ENCODE data around the gene LNPK. TPM values are rescaled to one million over a fixed set of nuclear protein-coding genes. Genes with fewer than 3 reads are reported as not detected.

The LNPK gene
- total and polyA plus RNA-seq, 9 of the 15 experiments (the other 6 are each of a cell fraction or from before 2014, with no cell fraction given), result 6.4 to 40.4 (median 21.3) TPM

- Histone ChIP-seq H3K9ac (ENCODE audit: insufficient read depth in 1 of 2, low read depth in 2 of 2, low read length in 2 of 2) (peak overlapping the region; percentile 82 to 99), H3K4me3 (peak overlapping the region; percentile 72), H2AFZ (ENCODE audit: low read depth, low read length) (peak overlapping the region; percentile 97), H3K9me3 (replicated peaks; ENCODE audit: control insufficient read depth, insufficient read depth, low read depth, low read length) (no peaks in the 10 kb centered on the region), H3K4me1 (replicated peaks in 1 of 2; ENCODE audit: control insufficient read depth in 2 of 2, insufficient read depth in 2 of 2, low read length in 2 of 2) (peaks cover 23 to 40% of the 10 kb centered on the region in 2 experiments; a peak in 4 of 5 replicates), H3K27me3 (ENCODE audit: control insufficient read depth in 2 of 2, insufficient read depth in 2 of 2, low read length in 2 of 2) (no peaks in the 10 kb centered on the region), H3K4me2 (ENCODE audit: insufficient read depth, low read length) (peak overlapping the region; percentile 98), H3K27ac (ENCODE audit: extremely low read depth, low read depth, low read length) (peak overlapping the region; percentile 79), H4K20me1 (replicated peaks; ENCODE audit: control insufficient read depth, insufficient read depth, low read length) (no peaks in the 10 kb centered on the region), H3K79me2 (ENCODE audit: control insufficient read depth, insufficient read depth, low read length) (peaks cover 47% of the 10 kb centered on the region), H3K36me3 (ENCODE audit: control insufficient read depth, insufficient read depth, low read length) (no peaks in the 10 kb centered on the region), H3K9me1 (ENCODE audit: control insufficient read depth, insufficient read depth, low read length) (no peaks in the 10 kb centered on the region)
- peak; percentile 50 to 81 (median 54) for DNase-seq (ENCODE audit: extremely low read depth in 1 of 4, low spot score in 3 of 4)
- no peak for FAIRE-seq
- peak; percentile 45 for ATAC-seq
- 7% methylated on average over 14 of the region's 14 CpGs for WGBS (ENCODE audit: insufficient coverage, low coverage, missing lambda C conversion rate)
- in situ Hi-C loops (cut with MboI), result no loop called here
- POLR2A ChIA-PET, result interaction anchor here (0.8 to 2.2 kb wide), 8 partner anchors 12 to 104 kb away, joined by 3 to 7 read pairs (median 4); no protein-coding TSS in a partner anchor
- BruUV-seq (replicated peaks), result TSS peak; percentile 84
- intact Hi-C loops (cut with micrococcal nuclease), result loop anchor here (5.0 kb wide), 1 partner anchor 835 kb away; the partner anchor contains the start of gene ATF2
- CTCF ChIA-PET (ENCODE audit: low intra/inter-chr PET ratio), result no interaction called here
- TF ChIP-seq CHAMP1 (IDR thresholded peaks at IDR 0.05), result no peak
- TF ChIP-seq SP2 (IDR thresholded peaks at IDR 0.05; ENCODE audit: extremely low read depth, low read depth, low read length, poor library complexity, severe bottlenecking), result no peak
- peak; percentile 91 for TF ChIP-seq PKNOX1 (IDR thresholded peaks at IDR 0.05)
- no peak for TF ChIP-seq ESRRB (CRISPR knock-in tag; IDR thresholded peaks at IDR 0.05; ENCODE audit: borderline replicate concordance)
- no peak for TF ChIP-seq GTF2F1 (IDR thresholded peaks at IDR 0.05; ENCODE audit: low read depth, low read length)
- no peak for TF ChIP-seq ZNF445 (CRISPR knock-in tag; IDR thresholded peaks at IDR 0.05; ENCODE audit: low read depth)
- TF ChIP-seq TOE1 (IDR thresholded peaks at IDR 0.05; ENCODE audit: borderline replicate concordance), result no peak
- TF ChIP-seq TOE1 (CRISPR knock-in tag; IDR thresholded peaks at IDR 0.05; ENCODE audit: borderline replicate concordance, low read depth), result no peak
- TF ChIP-seq CREB1 (IDR thresholded peaks at IDR 0.05), result peak; percentile 90
- 0 out of 2 replicates have a peak, but pooled peaks have one; percentile 36 for TF ChIP-seq CREB1 (CRISPR knock-in tag; IDR thresholded peaks at IDR 0.05)
- no peak for TF ChIP-seq ATF2 (CRISPR knock-in tag; IDR thresholded peaks at IDR 0.05)
- TF ChIP-seq ZKSCAN8 (CRISPR knock-in tag; IDR thresholded peaks at IDR 0.05), result no peak
- TF ChIP-seq MEF2A (IDR thresholded peaks at IDR 0.05; ENCODE audit: control insufficient read depth, low read depth, low read length), result no peak
- TF ChIP-seq PHF21A (IDR thresholded peaks at IDR 0.05; ENCODE audit: borderline replicate concordance, low read depth), result no peak
- TF ChIP-seq PYGO2 (tag; IDR thresholded peaks at IDR 0.05), result no peak
- peak; percentile 45; the same call in 1 of the 2 replicates for TF ChIP-seq SMARCC2 (IDR thresholded peaks at IDR 0.05; ENCODE audit: low read depth)
- TF ChIP-seq ZNF140 (CRISPR knock-in tag; IDR thresholded peaks at IDR 0.05), result no peak
- no peak for TF ChIP-seq POU5F1 (IDR thresholded peaks at IDR 0.05; ENCODE audit: borderline replicate concordance, low read depth, low read length, partially characterized antibody)
These were observed 682 bp upstream of the LNPK start for GRCh38 chr2:176002688-176003210.

All from K562 (cell line).